IMR-90 (cell line): Measurements from ENCODE around the gene WEE2.

Experiments
- CTCF ChIP-seq: conservative IDR thresholded peaks from 2 replicates; pipeline ENCODE4 v1.5.1; 2012; ENCODE audit warnings: mild to moderate bottlenecking, low read depth, low read length, improper control_type of control experiment
- FOS ChIP-seq: fragments of 150-350 bp; IDR thresholded peaks from 2 replicates; pipeline ENCODE4 v1.6.1; 2016; ENCODE audit warnings: low read depth, low read length
- POLR2A ChIP-seq: IDR thresholded peaks from 2 replicates; pipeline ENCODE4 v1.6.1; 2012; ENCODE audit warnings: mild to moderate bottlenecking, low read depth, low read length
- RFX5 ChIP-seq: IDR thresholded peaks from 2 replicates; pipeline ENCODE4 v1.8.0; 2012; ENCODE audit warnings: low read depth, mild to moderate bottlenecking, low read length, moderate library complexity

- no peak for TF ChIP-seq RFX5
- TF ChIP-seq CTCF, result no peak
- no peak for TF ChIP-seq FOS
- no peak for TF ChIP-seq POLR2A
These were observed 40.2 kb downstream of the WEE2 start for GRCh38 chr7:141748396-141748795.
